Esophagus muscularis mucosa (tissue), 3 donors: ENCODE measurements around the gene TXN.

Source experiments
- CTCF ChIP-seq, 3 experiments: fragments of 200-600 bp in 2 of 3; fragments of 450-650 bp in 1 of 3; sonication (generic) in 2 of 3; IDR thresholded peaks; one replicate each; pipeline ENCODE4 v1.5.1; 2017 to 2019; ENCODE audit warnings: antibody characterized with exemption in 3 of 3, mild to moderate bottlenecking in 2 of 3, moderate library complexity in 1 of 3
- POLR2A ChIP-seq: fragments of 450-650 bp; IDR thresholded peaks from one replicate; pipeline ENCODE4 v1.6.1; 2017; ENCODE audit warnings: antibody characterized with exemption, moderate library complexity, mild to moderate bottlenecking, low read depth

GRCh38 chr9:110199643-110200042, 56.7 kb downstream of the TXN start:
- TF ChIP-seq CTCF (IDR thresholded peaks at IDR 0.05) (no peak), POLR2A (no peak)
